NCI-H2081 treated with DMSO at 0.1 percent for 48 hours (cell line): ENCODE measurements around the gene SLC25A27.

ENCODE experiments used
- DNase-seq: peaks from one replicate; lab custom pipeline; 2025; lab: John Stamatoyannopoulos, UW

Gene SLC25A27

DNA sequence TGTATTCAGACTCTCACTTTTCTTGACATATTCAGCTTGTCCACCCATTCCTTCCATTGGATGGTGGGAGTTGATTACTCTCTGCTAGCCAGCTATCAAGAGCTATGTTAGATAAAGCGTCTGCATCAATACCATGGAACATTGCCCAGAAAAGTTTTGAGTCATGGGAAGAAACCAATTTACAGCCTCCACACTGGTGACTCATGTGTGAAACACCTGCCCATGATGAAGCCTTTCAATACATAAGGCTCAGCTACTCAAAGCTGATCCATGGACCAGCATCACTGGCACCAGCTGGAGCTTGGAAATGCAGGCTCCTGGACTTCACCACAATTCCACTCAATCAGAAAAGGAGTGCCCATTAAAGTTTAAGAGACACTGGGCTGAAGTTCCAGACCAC, 66.3 kb downstream of the SLC25A27 start:
- no peak for DNase-seq

DNA sequence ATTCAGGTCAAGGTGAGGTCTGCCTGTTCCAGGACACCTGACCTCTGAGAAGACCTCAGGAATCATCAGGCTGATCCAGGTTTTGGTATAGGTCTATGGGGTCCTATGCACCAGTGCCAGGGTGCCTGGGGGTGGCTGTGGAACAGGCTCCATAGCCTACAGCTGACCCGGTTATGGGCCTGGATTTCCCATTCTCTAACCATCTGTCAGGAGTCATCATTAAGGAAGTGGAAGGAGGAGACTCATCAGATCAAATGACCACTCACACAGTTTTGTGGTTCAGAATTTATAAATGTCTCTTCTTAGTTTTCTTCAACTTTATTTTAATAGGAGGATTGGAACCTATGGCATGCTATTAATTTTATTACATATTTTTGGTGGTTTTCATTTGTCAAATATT, 67.6 kb downstream of the SLC25A27 start:
- DNase-seq = no peak
